GM23338 (cell line): ENCODE results near the gene BCAS3.

Experiments used
- EZH2 ChIP-seq: fragments of 200-600 bp; sonication (generic); IDR thresholded peaks from one replicate; pipeline ENCODE4 v1.8.0; 2017; ENCODE audit warnings: antibody characterized with exemption, mild to moderate bottlenecking, low read depth; ENCODE audit not compliant: unreplicated experiment
- EZH2phosphoT487 ChIP-seq: fragments of 200-600 bp; sonication (generic); IDR thresholded peaks from one replicate; pipeline ENCODE4 v1.8.1; 2018; ENCODE audit warnings: antibody characterized with exemption; ENCODE audit not compliant: unreplicated experiment
- NANOG ChIP-seq: IDR thresholded peaks from 2 replicates; pipeline ENCODE4 v1.6.1; 2016; ENCODE audit warnings: antibody characterized with exemption, borderline replicate concordance
- POLR2AphosphoS5 ChIP-seq: IDR thresholded peaks from 2 replicates; pipeline ENCODE4 v1.6.1; 2016; ENCODE audit warnings: antibody characterized with exemption, low read depth
- TF ChIP-seq, protein P1 (sequence below), 2 experiments: fragments of 200-600 bp in 1 of 2; sonication (generic) in 1 of 2; conservative IDR thresholded peaks; 2 replicates each; pipeline versions ENCODE4 v1.5.1 to v1.6.1; 2016 to 2017; ENCODE audit warnings: antibody characterized with exemption in 2 of 2, low read depth in 2 of 2, mild to moderate bottlenecking in 2 of 2, moderate library complexity in 1 of 2
- TF ChIP-seq, protein P2 (sequence below): fragments of 250-450 bp; sonication (Bioruptor Pico); IDR thresholded peaks from 2 replicates; pipeline ENCODE4 v1.5.0; 2020; ENCODE audit warnings: mild to moderate bottlenecking, moderate library complexity

DNA sequence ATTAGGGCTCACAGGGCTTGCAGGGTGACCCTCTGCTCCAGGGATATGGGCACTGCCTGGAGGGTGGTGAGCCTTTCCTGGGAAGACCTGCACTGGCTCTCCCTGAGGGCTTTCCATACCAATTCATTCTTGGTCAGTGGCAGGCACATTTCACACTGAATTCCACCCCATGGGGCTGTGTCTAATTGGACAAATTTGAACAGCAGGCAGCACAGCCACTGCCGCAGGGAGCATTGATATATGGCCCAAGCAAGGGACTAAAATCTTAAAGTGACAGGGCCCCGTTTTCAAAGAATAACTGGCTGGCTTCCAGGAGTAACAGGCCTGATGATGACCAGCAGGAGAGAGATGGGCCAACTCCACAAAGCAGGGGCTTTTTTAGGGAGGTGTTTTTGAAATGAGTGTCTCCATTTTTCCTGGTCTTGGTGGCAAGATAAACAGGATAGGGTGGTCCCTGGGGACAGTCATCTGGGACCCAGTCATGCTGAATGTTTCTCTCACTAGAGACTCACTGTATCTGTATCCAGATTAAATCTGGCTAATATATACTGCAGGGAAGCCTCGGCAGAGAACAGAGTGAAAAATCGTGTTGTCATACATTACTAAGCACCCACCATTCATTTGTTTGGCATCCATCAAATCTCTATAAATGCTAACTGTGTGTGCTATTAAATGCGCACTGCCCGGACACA is 647.9 kb downstream of the BCAS3 start:
- TF ChIP-seq, protein P1, sequence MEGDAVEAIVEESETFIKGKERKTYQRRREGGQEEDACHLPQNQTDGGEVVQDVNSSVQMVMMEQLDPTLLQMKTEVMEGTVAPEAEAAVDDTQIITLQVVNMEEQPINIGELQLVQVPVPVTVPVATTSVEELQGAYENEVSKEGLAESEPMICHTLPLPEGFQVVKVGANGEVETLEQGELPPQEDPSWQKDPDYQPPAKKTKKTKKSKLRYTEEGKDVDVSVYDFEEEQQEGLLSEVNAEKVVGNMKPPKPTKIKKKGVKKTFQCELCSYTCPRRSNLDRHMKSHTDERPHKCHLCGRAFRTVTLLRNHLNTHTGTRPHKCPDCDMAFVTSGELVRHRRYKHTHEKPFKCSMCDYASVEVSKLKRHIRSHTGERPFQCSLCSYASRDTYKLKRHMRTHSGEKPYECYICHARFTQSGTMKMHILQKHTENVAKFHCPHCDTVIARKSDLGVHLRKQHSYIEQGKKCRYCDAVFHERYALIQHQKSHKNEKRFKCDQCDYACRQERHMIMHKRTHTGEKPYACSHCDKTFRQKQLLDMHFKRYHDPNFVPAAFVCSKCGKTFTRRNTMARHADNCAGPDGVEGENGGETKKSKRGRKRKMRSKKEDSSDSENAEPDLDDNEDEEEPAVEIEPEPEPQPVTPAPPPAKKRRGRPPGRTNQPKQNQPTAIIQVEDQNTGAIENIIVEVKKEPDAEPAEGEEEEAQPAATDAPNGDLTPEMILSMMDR (conservative IDR thresholded peaks at IDR 0.05; ENCODE audit: low read depth in 2 of 2): no peak
- no peak for TF ChIP-seq POLR2AphosphoS5
- TF ChIP-seq EZH2: no peak
- no peak for TF ChIP-seq NANOG
- TF ChIP-seq EZH2phosphoT487: no peak
- TF ChIP-seq, protein P2, sequence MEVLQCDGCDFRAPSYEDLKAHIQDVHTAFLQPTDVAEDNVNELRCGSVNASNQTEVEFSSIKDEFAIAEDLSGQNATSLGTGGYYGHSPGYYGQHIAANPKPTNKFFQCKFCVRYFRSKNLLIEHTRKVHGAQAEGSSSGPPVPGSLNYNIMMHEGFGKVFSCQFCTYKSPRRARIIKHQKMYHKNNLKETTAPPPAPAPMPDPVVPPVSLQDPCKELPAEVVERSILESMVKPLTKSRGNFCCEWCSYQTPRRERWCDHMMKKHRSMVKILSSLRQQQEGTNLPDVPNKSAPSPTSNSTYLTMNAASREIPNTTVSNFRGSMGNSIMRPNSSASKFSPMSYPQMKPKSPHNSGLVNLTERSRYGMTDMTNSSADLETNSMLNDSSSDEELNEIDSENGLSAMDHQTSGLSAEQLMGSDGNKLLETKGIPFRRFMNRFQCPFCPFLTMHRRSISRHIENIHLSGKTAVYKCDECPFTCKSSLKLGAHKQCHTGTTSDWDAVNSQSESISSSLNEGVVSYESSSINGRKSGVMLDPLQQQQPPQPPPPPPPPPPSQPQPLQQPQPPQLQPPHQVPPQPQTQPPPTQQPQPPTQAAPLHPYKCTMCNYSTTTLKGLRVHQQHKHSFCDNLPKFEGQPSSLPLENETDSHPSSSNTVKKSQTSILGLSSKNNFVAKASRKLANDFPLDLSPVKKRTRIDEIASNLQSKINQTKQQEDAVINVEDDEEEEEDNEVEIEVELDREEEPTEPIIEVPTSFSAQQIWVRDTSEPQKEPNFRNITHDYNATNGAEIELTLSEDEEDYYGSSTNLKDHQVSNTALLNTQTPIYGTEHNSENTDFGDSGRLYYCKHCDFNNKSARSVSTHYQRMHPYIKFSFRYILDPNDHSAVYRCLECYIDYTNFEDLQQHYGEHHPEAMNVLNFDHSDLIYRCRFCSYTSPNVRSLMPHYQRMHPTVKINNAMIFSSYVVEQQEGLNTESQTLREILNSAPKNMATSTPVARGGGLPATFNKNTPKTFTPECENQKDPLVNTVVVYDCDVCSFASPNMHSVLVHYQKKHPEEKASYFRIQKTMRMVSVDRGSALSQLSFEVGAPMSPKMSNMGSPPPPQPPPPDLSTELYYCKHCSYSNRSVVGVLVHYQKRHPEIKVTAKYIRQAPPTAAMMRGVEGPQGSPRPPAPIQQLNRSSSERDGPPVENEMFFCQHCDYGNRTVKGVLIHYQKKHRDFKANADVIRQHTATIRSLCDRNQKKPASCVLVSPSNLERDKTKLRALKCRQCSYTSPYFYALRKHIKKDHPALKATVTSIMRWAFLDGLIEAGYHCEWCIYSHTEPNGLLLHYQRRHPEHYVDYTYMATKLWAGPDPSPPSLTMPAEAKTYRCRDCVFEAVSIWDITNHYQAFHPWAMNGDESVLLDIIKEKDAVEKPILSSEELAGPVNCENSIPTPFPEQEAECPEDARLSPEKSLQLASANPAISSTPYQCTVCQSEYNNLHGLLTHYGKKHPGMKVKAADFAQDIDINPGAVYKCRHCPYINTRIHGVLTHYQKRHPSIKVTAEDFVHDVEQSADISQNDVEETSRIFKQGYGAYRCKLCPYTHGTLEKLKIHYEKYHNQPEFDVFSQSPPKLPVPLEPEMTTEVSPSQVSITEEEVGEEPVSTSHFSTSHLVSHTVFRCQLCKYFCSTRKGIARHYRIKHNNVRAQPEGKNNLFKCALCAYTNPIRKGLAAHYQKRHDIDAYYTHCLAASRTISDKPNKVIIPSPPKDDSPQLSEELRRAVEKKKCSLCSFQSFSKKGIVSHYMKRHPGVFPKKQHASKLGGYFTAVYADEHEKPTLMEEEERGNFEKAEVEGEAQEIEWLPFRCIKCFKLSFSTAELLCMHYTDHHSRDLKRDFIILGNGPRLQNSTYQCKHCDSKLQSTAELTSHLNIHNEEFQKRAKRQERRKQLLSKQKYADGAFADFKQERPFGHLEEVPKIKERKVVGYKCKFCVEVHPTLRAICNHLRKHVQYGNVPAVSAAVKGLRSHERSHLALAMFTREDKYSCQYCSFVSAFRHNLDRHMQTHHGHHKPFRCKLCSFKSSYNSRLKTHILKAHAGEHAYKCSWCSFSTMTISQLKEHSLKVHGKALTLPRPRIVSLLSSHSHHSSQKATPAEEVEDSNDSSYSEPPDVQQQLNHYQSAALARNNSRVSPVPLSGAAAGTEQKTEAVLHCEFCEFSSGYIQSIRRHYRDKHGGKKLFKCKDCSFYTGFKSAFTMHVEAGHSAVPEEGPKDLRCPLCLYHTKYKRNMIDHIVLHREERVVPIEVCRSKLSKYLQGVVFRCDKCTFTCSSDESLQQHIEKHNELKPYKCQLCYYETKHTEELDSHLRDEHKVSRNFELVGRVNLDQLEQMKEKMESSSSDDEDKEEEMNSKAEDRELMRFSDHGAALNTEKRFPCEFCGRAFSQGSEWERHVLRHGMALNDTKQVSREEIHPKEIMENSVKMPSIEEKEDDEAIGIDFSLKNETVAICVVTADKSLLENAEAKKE (CRISPR knock-in tag): no peak
